Smooth muscle cell (in vitro differentiated cells): ENCODE results near the gene ZFTA. TPM values are rescaled to one million over a fixed set of nuclear protein-coding genes. Genes with fewer than 3 reads are reported as not detected.
"Not testable (repeated sequence)": the region's sequence is repeated elsewhere in the genome, so short reads cannot be mapped to it uniquely, and the experiment has no call there.

Experiments used
- DNase-seq: peaks from one replicate; lab custom pipeline; 2025; ENCODE audit not compliant: unreplicated experiment; lab: John Stamatoyannopoulos, UW
- H2AFZ ChIP-seq: fragments of 200-600 bp; sonication (generic); 2 replicates; pipeline ENCODE4 v1.6.0; 2016; ENCODE audit warnings: antibody characterized with exemption, low read depth, mild to moderate bottlenecking
- H3F3A ChIP-seq: fragments of 200-600 bp; sonication (generic); 2 replicates; pipeline ENCODE4 v1.6.0; 2017; ENCODE audit warnings: antibody characterized with exemption, low read depth
- H3K27ac ChIP-seq: fragments of 200-600 bp; sonication (generic); 2 replicates; pipeline ENCODE4 v1.5.1; 2016; ENCODE audit warnings: low read depth, mild to moderate bottlenecking
- H3K27me3 ChIP-seq: fragments of 200-600 bp; sonication (generic); 2 replicates; pipeline ENCODE4 v1.6.1; 2016; ENCODE audit warnings: low read depth, mild to moderate bottlenecking
- H3K36me3 ChIP-seq: fragments of 200-600 bp; sonication (generic); 2 replicates; pipeline ENCODE4 v1.5.1; 2016; ENCODE audit warnings: low read depth
- H3K4me1 ChIP-seq: fragments of 200-600 bp; sonication (generic); 2 replicates; pipeline ENCODE4 v1.5.1; 2016; ENCODE audit warnings: low read depth
- H3K4me2 ChIP-seq: fragments of 200-600 bp; sonication (generic); 2 replicates; pipeline ENCODE4 v1.6.0; 2016; ENCODE audit warnings: mild to moderate bottlenecking
- H3K4me3 ChIP-seq: fragments of 200-600 bp; sonication (generic); 2 replicates; pipeline ENCODE4 v1.5.1; 2016; ENCODE audit warnings: mild to moderate bottlenecking
- H3K79me2 ChIP-seq: fragments of 200-600 bp; sonication (generic); 2 replicates; pipeline ENCODE4 v1.6.0; 2016; ENCODE audit warnings: low read depth, mild to moderate bottlenecking
- H3K9ac ChIP-seq: fragments of 200-600 bp; sonication (generic); 2 replicates; pipeline ENCODE4 v1.6.0; 2016; ENCODE audit warnings: low read depth
- H3K9me3 ChIP-seq: fragments of 200-600 bp; sonication (generic); replicated peaks from 2 replicates; pipeline ENCODE4 v1.5.1; 2016; ENCODE audit warnings: low read depth
- H4K20me1 ChIP-seq: fragments of 200-600 bp; sonication (generic); 2 replicates; pipeline ENCODE4 v1.6.0; 2016; ENCODE audit warnings: low read depth
- CTCF ChIP-seq: fragments of 200-600 bp; sonication (generic); IDR thresholded peaks from 2 replicates; pipeline ENCODE4 v1.5.1; 2017; ENCODE audit warnings: borderline replicate concordance, mild to moderate bottlenecking, antibody characterized with exemption; ENCODE audit not compliant: insufficient read depth, poor library complexity, severe bottlenecking
- WGBS: methylation state at CpG from one replicate; pipeline ENCODE4 v1.1.7; 2016; ENCODE audit warnings: low lambda C conversion rate; 5-methylcytosine and 5-hydroxymethylcytosine counted together
- polyA plus RNA-seq: library from polyadenylated mRNA; unstranded; fragments of >200 nt; fragmentation: Nextera tagmentation; extraction: Ambion mirVana; gene quantifications from 2 replicates; pipeline ENCODE4 v1.2.1, GENCODE V29; 2016
- total RNA-seq: library from RNA; depleted of rRNA; stranded (reverse); fragments of >200 nt; gene quantifications from 2 replicates; pipeline ENCODE4 v1.2.3, GENCODE V29; 2014

ZFTA gene
- total and polyA plus RNA-seq, 2 experiments from 2014 or later: 11.1 to 14.9 TPM

- 26% methylated on average over 7 of the region's 7 CpGs for WGBS
- no peak for TF ChIP-seq CTCF
- H3K4me3 ChIP-seq: no peak overlapping the region
- H3K79me2 ChIP-seq: no peaks in the 10 kb centered on the region
- H3K4me2 ChIP-seq: no peak overlapping the region
- H2AFZ ChIP-seq: peak overlapping the region; percentile 54
- H3K9me3 ChIP-seq: no peaks in the 10 kb centered on the region
- H3K27ac ChIP-seq: peak overlapping the region; percentile 3
- no peaks in the 10 kb centered on the region for H4K20me1 ChIP-seq
- DNase-seq: no peak
- H3F3A ChIP-seq: no peaks in the 10 kb centered on the region
- H3K27me3 ChIP-seq: no peaks in the 10 kb centered on the region
- no peaks in the 10 kb centered on the region for H3K36me3 ChIP-seq
- no peak overlapping the region for H3K9ac ChIP-seq
- H3K4me1 ChIP-seq: no peaks in the 10 kb centered on the region
Measured at GRCh38 chr11:63783925-63784592, 15.5 kb upstream of the ZFTA start.

- Histone ChIP-seq H3K36me3 (no peaks in the 10 kb centered on the region), H2AFZ (no peak overlapping the region), H3K4me3 (no peak overlapping the region), H3K79me2 (no peaks in the 10 kb centered on the region), H3K9ac (no peak overlapping the region), H3K27ac (no peak overlapping the region), H3F3A (no peaks in the 10 kb centered on the region), H4K20me1 (no peaks in the 10 kb centered on the region), H3K9me3 (no peaks in the 10 kb centered on the region), H3K27me3 (no peaks in the 10 kb centered on the region), H3K4me2 (no peak overlapping the region), H3K4me1 (no peaks in the 10 kb centered on the region)
- WGBS: 97% methylated on average over 6 of the region's 6 CpGs
- no peak for DNase-seq
- no peak for TF ChIP-seq CTCF
Measured at GRCh38 chr11:63782749-63783148, 14.2 kb upstream of the ZFTA start.

GRCh38 chr11:63779039-63779438 lies 10.5 kb upstream of the ZFTA start:
- H3K9ac ChIP-seq: no peak overlapping the region
- no peaks in the 10 kb centered on the region for H3K9me3 ChIP-seq
- H3K4me3 ChIP-seq: no peak overlapping the region
- TF ChIP-seq CTCF: no peak
- H3K4me1 ChIP-seq: no peaks in the 10 kb centered on the region
- H2AFZ ChIP-seq: peak overlapping the region; percentile 9
- H3K27me3 ChIP-seq: no peaks in the 10 kb centered on the region
- WGBS: 68% methylated on average over 2 of the region's 2 CpGs
- no peaks in the 10 kb centered on the region for H4K20me1 ChIP-seq
- H3K27ac ChIP-seq: no peak overlapping the region
- no peaks in the 10 kb centered on the region for H3K79me2 ChIP-seq
- no peak for DNase-seq
- H3F3A ChIP-seq: no peaks in the 10 kb centered on the region
- no peaks in the 10 kb centered on the region for H3K36me3 ChIP-seq
- H3K4me2 ChIP-seq: no peak overlapping the region

- H3F3A ChIP-seq: peaks cover 2% of the 10 kb centered on the region
- no peaks in the 10 kb centered on the region for H3K9me3 ChIP-seq
- H3K9ac ChIP-seq: no peak overlapping the region
- peaks cover under 1% of the 10 kb centered on the region for H3K4me1 ChIP-seq
- DNase-seq: no peak
- H3K36me3 ChIP-seq: no peaks in the 10 kb centered on the region
- H2AFZ ChIP-seq: no peak overlapping the region
- no peaks in the 10 kb centered on the region for H3K27me3 ChIP-seq
- no peak overlapping the region for H3K27ac ChIP-seq
- no peak overlapping the region for H3K4me2 ChIP-seq
- no peak for TF ChIP-seq CTCF
- H3K79me2 ChIP-seq: no peaks in the 10 kb centered on the region
- WGBS: 100% methylated on average over 3 of the region's 3 CpGs
- H4K20me1 ChIP-seq: no peaks in the 10 kb centered on the region
- H3K4me3 ChIP-seq: no peak overlapping the region
Measured at GRCh38 chr11:63775191-63775590, 6.6 kb upstream of the ZFTA start.

- not testable (repeated sequence) for H3F3A ChIP-seq, H3K9me3 ChIP-seq, H3K4me3 ChIP-seq, H2AFZ ChIP-seq, H3K4me2 ChIP-seq, H3K27ac ChIP-seq, DNase-seq, H3K4me1 ChIP-seq, H3K36me3 ChIP-seq, H3K27me3 ChIP-seq, H3K9ac ChIP-seq
- Histone ChIP-seq H3K79me2 (peaks cover 11% of the 10 kb centered on the region), H4K20me1 (peaks cover 12% of the 10 kb centered on the region)
- 79% methylated on average over 2 of the region's 2 CpGs for WGBS
Measured at GRCh38 chr11:63771741-63772318, 3.3 kb upstream of the ZFTA start.
